HepG2 (cell line): ENCODE results near the gene TIMM17B. TPM values are rescaled to one million over a fixed set of nuclear protein-coding genes. Genes with fewer than 3 reads are reported as not detected.

Experiments used
- CHD2 ChIP-seq: IDR thresholded peaks from 2 replicates; pipeline ENCODE4 v1.6.1; 2011; ENCODE audit warnings: low read depth, low read length, improper control_type of control experiment
- CREM ChIP-seq, 2 experiments: sonication (generic) in 1 of 2; formaldehyde crosslinking in 1 of 2; IDR thresholded peaks; 2 replicates each; pipeline versions ENCODE4 v1.4.0 to v1.6.1; 2016 to 2020; ENCODE audit warnings: antibody characterized with exemption in 1 of 2, mild to moderate bottlenecking in 1 of 2, missing genetic modification reagents in 1 of 2
- EHMT2 ChIP-seq: fragments of 200-600 bp; sonication (generic); IDR thresholded peaks from 2 replicates; pipeline ENCODE4 v1.7.0; 2017; ENCODE audit warnings: antibody characterized with exemption, low read depth, low read length, borderline replicate concordance
- ETV6 ChIP-seq: sonication (generic); formaldehyde crosslinking; conservative IDR thresholded peaks from 2 replicates; pipeline ENCODE4 v1.4.0; 2020; ENCODE audit warnings: missing genetic modification reagents
- FOSL2 ChIP-seq: sonication (generic); formaldehyde crosslinking; IDR thresholded peaks from 2 replicates; pipeline ENCODE4 v1.4.0; 2020; ENCODE audit warnings: missing genetic modification reagents
- MED1 ChIP-seq: sonication (generic); formaldehyde crosslinking; IDR thresholded peaks from 2 replicates; pipeline ENCODE4 v1.4.0; 2020; ENCODE audit warnings: missing genetic modification reagents
- NFE2 ChIP-seq: sonication (generic); formaldehyde crosslinking; IDR thresholded peaks from 2 replicates; pipeline ENCODE4 v1.4.0; 2020; ENCODE audit warnings: missing genetic modification reagents
- NRL ChIP-seq: sonication (generic); formaldehyde crosslinking; IDR thresholded peaks from 2 replicates; pipeline ENCODE4 v1.5.0; 2020; ENCODE audit warnings: missing genetic modification reagents, mild to moderate bottlenecking, moderate library complexity, borderline replicate concordance
- SIN3B ChIP-seq: fragments of 150-350 bp; IDR thresholded peaks from 2 replicates; pipeline ENCODE4 v1.6.1; 2014; ENCODE audit warnings: low read length
- SMYD3 ChIP-seq: sonication (generic); formaldehyde crosslinking; IDR thresholded peaks from 2 replicates; pipeline ENCODE4 v1.8.1; 2023; ENCODE audit warnings: mild to moderate bottlenecking, missing genetic modification reagents
- ZNF124 ChIP-seq: sonication (generic); formaldehyde crosslinking; IDR thresholded peaks from 2 replicates; pipeline ENCODE4 v1.4.0; 2020; ENCODE audit warnings: missing genetic modification reagents
- ZNF572 ChIP-seq: sonication (generic); formaldehyde crosslinking; IDR thresholded peaks from 2 replicates; pipeline ENCODE4 v1.5.1; 2020; ENCODE audit warnings: mild to moderate bottlenecking, missing genetic modification reagents
- polyA plus RNA-seq, 8 experiments: library from polyadenylated mRNA; depleted of rRNA in 3 of 8; stranded (reverse) in 7 of 8; unstranded in 1 of 8; fragments of >200 nt; fragmentation: Illumina TruSeq in 4 of 8; extraction: Trizol in 4 of 8; gene quantifications; 2 replicates each; pipeline versions ENCODE4 v1.2.1 to v1.2.3, GENCODE V29; 2011 to 2016; ENCODE audit warnings: low read depth in 4 of 8, missing spikeins in 1 of 8, mixed read lengths in 1 of 8; ENCODE audit not compliant: insufficient read depth in 1 of 8
- total RNA-seq, 5 experiments: library from RNA; depleted of rRNA; stranded (reverse); fragments of >200 nt; fragmentation: Illumina TruSeq; extraction: Trizol; gene quantifications; 2 replicates each; pipeline ENCODE4 v1.2.3, GENCODE V29; 2016; ENCODE audit warnings: low read depth in 1 of 5
- TF ChIP-seq, protein P1 (sequence below): sonication (generic); formaldehyde crosslinking; IDR thresholded peaks from 2 replicates; pipeline ENCODE4 v1.4.0; 2020; ENCODE audit warnings: missing genetic modification reagents
- TF ChIP-seq, protein P2 (sequence below): sonication (generic); formaldehyde crosslinking; IDR thresholded peaks from 2 replicates; pipeline ENCODE4 v1.8.1; 2023; ENCODE audit warnings: mild to moderate bottlenecking, inconsistent platforms, moderate library complexity, missing genetic modification reagents, borderline replicate concordance
- TF ChIP-seq, protein P3 (sequence below): sonication (generic); formaldehyde crosslinking; IDR thresholded peaks from 2 replicates; pipeline ENCODE4 v1.4.0; 2020; ENCODE audit warnings: missing genetic modification reagents, mild to moderate bottlenecking, borderline replicate concordance
- TF ChIP-seq, protein P4 (sequence below): sonication (generic); formaldehyde crosslinking; IDR thresholded peaks from 2 replicates; pipeline ENCODE4 v1.4.0; 2020; ENCODE audit warnings: missing genetic modification reagents, borderline replicate concordance
- TF ChIP-seq, protein P5 (sequence below): sonication (generic); formaldehyde crosslinking; IDR thresholded peaks from 2 replicates; pipeline ENCODE4 v1.4.0; 2020; ENCODE audit warnings: missing genetic modification reagents
- TF ChIP-seq, protein P6 (sequence below): sonication (generic); formaldehyde crosslinking; IDR thresholded peaks from 2 replicates; pipeline ENCODE4 v1.4.0; 2020; ENCODE audit warnings: missing genetic modification reagents

TIMM17B gene
- total and polyA plus RNA-seq, 2 of the 13 experiments (the other 11 are each of a cell fraction or from before 2014, with no cell fraction given): 56.0 to 72.5 TPM

DNA sequence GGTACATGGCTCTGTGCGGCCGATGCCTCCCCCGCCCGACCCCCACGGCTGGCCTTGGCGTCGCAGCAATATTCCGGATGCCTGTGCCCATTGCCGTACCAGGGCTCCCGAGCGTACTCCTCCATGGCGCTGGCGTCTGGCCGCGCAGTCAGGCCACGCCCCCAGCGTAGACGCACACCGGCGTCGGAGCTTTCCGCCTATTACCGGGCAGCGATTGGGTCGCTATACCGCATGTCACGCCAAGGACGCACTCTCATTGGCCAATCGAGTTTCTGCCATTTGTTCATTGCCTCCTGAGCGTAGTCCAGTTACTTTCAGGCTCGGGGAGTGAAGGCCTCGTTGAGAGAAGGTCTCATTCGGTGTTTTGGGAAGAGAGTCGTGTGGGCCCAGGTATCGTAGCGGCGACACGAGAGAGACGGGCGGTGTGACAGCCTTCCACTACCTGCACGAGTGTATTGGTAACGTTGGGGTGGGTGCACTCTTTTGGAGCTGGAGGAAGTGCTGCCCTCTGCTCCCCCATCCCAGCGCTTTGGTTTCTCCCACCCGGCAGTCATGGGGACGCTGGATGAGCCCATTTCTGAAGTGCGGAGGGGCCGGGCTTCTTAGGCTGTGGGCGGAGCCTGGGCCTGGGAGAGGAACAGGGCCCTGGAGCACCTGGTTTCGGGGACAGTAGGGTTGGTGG is at the start of gene TIMM17B, which contains the start of gene PQBP1 (continued):
- TF ChIP-seq, protein P1, sequence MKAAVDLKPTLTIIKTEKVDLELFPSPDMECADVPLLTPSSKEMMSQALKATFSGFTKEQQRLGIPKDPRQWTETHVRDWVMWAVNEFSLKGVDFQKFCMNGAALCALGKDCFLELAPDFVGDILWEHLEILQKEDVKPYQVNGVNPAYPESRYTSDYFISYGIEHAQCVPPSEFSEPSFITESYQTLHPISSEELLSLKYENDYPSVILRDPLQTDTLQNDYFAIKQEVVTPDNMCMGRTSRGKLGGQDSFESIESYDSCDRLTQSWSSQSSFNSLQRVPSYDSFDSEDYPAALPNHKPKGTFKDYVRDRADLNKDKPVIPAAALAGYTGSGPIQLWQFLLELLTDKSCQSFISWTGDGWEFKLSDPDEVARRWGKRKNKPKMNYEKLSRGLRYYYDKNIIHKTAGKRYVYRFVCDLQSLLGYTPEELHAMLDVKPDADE: no peak
- TF ChIP-seq EHMT2 (no peak), SMYD3 (CRISPR knock-in tag) (no peak), FOSL2 (CRISPR knock-in tag) (no peak), CHD2 (no peak), MED1 (CRISPR knock-in tag) (no peak), ZNF572 (CRISPR knock-in tag) (no peak), ETV6 (CRISPR knock-in tag) (no peak), NRL (no peak), NFE2 (CRISPR knock-in tag) (no peak), CREM (IDR thresholded peaks at IDR 0.05) (peak; percentile 72; the same call in 1 of the 2 replicates), CREM (CRISPR knock-in tag; IDR thresholded peaks at IDR 0.05) (no peak), ZNF124 (CRISPR knock-in tag) (no peak), SIN3B (no peak)
- TF ChIP-seq, protein P2, sequence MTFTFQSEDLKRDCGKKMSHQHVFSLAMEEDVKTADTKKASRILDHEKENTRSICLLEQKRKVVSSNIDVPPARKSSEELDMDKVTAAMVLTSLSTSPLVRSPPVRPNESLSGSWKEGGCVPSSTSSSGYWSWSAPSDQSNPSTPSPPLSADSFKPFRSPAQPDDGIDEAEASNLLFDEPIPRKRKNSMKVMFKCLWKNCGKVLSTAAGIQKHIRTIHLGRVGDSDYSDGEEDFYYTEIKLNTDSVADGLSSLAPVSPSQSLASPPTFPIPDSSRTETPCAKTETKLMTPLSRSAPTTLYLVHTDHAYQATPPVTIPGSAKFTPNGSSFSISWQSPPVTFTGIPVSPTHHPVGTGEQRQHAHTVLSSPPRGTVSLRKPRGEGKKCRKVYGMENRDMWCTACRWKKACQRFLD (CRISPR knock-in tag): no peak
- TF ChIP-seq, protein P3, sequence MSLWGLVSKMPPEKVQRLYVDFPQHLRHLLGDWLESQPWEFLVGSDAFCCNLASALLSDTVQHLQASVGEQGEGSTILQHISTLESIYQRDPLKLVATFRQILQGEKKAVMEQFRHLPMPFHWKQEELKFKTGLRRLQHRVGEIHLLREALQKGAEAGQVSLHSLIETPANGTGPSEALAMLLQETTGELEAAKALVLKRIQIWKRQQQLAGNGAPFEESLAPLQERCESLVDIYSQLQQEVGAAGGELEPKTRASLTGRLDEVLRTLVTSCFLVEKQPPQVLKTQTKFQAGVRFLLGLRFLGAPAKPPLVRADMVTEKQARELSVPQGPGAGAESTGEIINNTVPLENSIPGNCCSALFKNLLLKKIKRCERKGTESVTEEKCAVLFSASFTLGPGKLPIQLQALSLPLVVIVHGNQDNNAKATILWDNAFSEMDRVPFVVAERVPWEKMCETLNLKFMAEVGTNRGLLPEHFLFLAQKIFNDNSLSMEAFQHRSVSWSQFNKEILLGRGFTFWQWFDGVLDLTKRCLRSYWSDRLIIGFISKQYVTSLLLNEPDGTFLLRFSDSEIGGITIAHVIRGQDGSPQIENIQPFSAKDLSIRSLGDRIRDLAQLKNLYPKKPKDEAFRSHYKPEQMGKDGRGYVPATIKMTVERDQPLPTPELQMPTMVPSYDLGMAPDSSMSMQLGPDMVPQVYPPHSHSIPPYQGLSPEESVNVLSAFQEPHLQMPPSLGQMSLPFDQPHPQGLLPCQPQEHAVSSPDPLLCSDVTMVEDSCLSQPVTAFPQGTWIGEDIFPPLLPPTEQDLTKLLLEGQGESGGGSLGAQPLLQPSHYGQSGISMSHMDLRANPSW: no peak
- TF ChIP-seq, protein P4, sequence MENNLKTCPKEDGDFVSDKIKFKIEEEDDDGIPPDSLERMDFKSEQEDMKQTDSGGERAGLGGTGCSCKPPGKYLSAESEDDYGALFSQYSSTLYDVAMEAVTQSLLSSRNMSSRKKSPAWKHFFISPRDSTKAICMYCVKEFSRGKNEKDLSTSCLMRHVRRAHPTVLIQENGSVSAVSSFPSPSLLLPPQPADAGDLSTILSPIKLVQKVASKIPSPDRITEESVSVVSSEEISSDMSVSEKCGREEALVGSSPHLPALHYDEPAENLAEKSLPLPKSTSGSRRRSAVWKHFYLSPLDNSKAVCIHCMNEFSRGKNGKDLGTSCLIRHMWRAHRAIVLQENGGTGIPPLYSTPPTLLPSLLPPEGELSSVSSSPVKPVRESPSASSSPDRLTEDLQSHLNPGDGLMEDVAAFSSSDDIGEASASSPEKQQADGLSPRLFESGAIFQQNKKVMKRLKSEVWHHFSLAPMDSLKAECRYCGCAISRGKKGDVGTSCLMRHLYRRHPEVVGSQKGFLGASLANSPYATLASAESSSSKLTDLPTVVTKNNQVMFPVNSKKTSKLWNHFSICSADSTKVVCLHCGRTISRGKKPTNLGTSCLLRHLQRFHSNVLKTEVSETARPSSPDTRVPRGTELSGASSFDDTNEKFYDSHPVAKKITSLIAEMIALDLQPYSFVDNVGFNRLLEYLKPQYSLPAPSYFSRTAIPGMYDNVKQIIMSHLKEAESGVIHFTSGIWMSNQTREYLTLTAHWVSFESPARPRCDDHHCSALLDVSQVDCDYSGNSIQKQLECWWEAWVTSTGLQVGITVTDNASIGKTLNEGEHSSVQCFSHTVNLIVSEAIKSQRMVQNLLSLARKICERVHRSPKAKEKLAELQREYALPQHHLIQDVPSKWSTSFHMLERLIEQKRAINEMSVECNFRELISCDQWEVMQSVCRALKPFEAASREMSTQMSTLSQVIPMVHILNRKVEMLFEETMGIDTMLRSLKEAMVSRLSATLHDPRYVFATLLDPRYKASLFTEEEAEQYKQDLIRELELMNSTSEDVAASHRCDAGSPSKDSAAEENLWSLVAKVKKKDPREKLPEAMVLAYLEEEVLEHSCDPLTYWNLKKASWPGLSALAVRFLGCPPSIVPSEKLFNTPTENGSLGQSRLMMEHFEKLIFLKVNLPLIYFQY (CRISPR knock-in tag): no peak
- TF ChIP-seq, protein P5, sequence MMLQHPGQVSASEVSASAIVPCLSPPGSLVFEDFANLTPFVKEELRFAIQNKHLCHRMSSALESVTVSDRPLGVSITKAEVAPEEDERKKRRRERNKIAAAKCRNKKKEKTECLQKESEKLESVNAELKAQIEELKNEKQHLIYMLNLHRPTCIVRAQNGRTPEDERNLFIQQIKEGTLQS (CRISPR knock-in tag): no peak
- TF ChIP-seq, protein P6, sequence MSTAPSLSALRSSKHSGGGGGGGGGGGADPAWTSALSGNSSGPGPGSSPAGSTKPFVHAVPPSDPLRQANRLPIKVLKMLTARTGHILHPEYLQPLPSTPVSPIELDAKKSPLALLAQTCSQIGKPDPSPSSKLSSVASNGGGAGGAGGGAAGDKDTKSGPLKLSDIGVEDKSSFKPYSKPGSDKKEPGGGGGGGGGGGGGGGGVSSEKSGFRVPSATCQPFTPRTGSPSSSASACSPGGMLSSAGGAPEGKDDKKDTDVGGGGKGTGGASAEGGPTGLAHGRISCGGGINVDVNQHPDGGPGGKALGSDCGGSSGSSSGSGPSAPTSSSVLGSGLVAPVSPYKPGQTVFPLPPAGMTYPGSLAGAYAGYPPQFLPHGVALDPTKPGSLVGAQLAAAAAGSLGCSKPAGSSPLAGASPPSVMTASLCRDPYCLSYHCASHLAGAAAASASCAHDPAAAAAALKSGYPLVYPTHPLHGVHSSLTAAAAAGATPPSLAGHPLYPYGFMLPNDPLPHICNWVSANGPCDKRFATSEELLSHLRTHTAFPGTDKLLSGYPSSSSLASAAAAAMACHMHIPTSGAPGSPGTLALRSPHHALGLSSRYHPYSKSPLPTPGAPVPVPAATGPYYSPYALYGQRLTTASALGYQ (CRISPR knock-in tag): no peak
